IMR-90 (cell line): Measurements from ENCODE around the gene VOPP1. TPM values are rescaled to one million over a fixed set of nuclear protein-coding genes. Genes with fewer than 3 reads are reported as not detected.

Source experiments
- ATAC-seq: fragments of 200-7000 bp; cut with Tn5 transposase; 2 replicates; pipeline ENCODE4 v1.9.1; 2020; ENCODE audit warnings: low read depth, mild to moderate bottlenecking, moderate library complexity
- BruUV-seq: library from RNA; stranded (reverse); fragments of 400-500 nt; replicated peaks from 2 replicates; lab custom pipeline; 2021; lab: Mats Ljungman, UMichigan
- CTCF ChIA-PET: fragments of 300-600 bp; formaldehyde crosslinking; extraction: SDS; loops from one replicate; lab custom pipeline; 2021; ENCODE audit warnings: antibody characterized with exemption; lab: Yijun Ruan, JAX
- POLR2A ChIA-PET: fragments of 300-600 bp; sonication (Branson Sonifier 250); formaldehyde crosslinking; loops from one replicate; lab custom pipeline; 2022; ENCODE audit warnings: antibody characterized with exemption; ENCODE audit not compliant: unreplicated experiment; lab: Charles Lee
- DNase-seq: peaks from one replicate; pipeline ENCODE4 v3.0.0; 2013
- H2AFZ ChIP-seq: replicated peaks from 2 replicates; pipeline ENCODE3; 2013; ENCODE audit warnings: low read length, mild to moderate bottlenecking; ENCODE audit not compliant: poor library complexity
- H2AK5ac ChIP-seq: 2 replicates; pipeline ENCODE4 v1.6.1; 2013; ENCODE audit warnings: low read depth, low read length, inconsistent platforms
- H2AK9ac ChIP-seq: replicated peaks from 2 replicates; pipeline ENCODE3; 2013; ENCODE audit warnings: mild to moderate bottlenecking, low read depth, low read length, moderate library complexity; ENCODE audit not compliant: poor library complexity
- H2BK120ac ChIP-seq: 2 replicates; pipeline ENCODE4 v1.6.1; 2013; ENCODE audit warnings: low read depth, low read length, inconsistent platforms
- H2BK15ac ChIP-seq: 3 replicates; pipeline ENCODE4 v1.6.1; 2013; ENCODE audit warnings: low read depth, low read length, inconsistent platforms
- H2BK20ac ChIP-seq: 2 replicates; pipeline ENCODE4 v1.6.1; 2013; ENCODE audit warnings: low read depth, mild to moderate bottlenecking, inconsistent platforms, low read length, moderate library complexity
- H2BK5ac ChIP-seq: 2 replicates; pipeline ENCODE4 v1.6.1; 2013; ENCODE audit warnings: mild to moderate bottlenecking, low read depth, low read length, inconsistent platforms; ENCODE audit not compliant: poor library complexity, severe bottlenecking
- H3K14ac ChIP-seq: replicated peaks from 2 replicates; pipeline ENCODE4 v1.6.1; 2013; ENCODE audit warnings: low read depth, low read length, inconsistent platforms
- H3K18ac ChIP-seq: 2 replicates; pipeline ENCODE4 v1.6.1; 2013; ENCODE audit warnings: low read depth, low read length, control low read depth
- H3K23ac ChIP-seq: 2 replicates; pipeline ENCODE4 v1.6.1; 2013; ENCODE audit warnings: low read depth, low read length, inconsistent platforms
- H3K27ac ChIP-seq: 2 replicates; pipeline ENCODE4 v1.5.1; 2013; ENCODE audit warnings: mild to moderate bottlenecking, control low read depth, low read length; ENCODE audit not compliant: insufficient read depth
- H3K27me3 ChIP-seq: 2 replicates; pipeline ENCODE4 v1.6.1; 2013; ENCODE audit warnings: low read length; ENCODE audit not compliant: control insufficient read depth, insufficient read depth
- H3K36me3 ChIP-seq: 2 replicates; pipeline ENCODE4 v1.6.1; 2013; ENCODE audit warnings: low read length, mixed read lengths; ENCODE audit not compliant: control insufficient read depth, insufficient read depth
- H3K4ac ChIP-seq: 2 replicates; pipeline ENCODE4 v1.6.1; 2013; ENCODE audit warnings: low read depth, low read length, inconsistent platforms
- H3K4me1 ChIP-seq: 2 replicates; pipeline ENCODE4 v1.6.1; 2013; ENCODE audit warnings: low read length, mixed read lengths; ENCODE audit not compliant: control insufficient read depth, insufficient read depth
- H3K4me2 ChIP-seq: 2 replicates; pipeline ENCODE4 v1.6.1; 2013; ENCODE audit warnings: low read depth, mild to moderate bottlenecking, control low read depth, low read length, moderate library complexity
- H3K4me3 ChIP-seq: 2 replicates; pipeline ENCODE4 v1.5.1; 2013; ENCODE audit warnings: low read depth, mild to moderate bottlenecking, control low read depth, low read length, moderate library complexity; ENCODE audit not compliant: insufficient read depth
- H3K56ac ChIP-seq: 2 replicates; pipeline ENCODE4 v1.6.1; 2013; ENCODE audit warnings: low read length, inconsistent platforms; ENCODE audit not compliant: insufficient read depth; ENCODE audit errors: extremely low read depth
- H3K79me1 ChIP-seq, 2 experiments: 2 replicates each; pipeline ENCODE4 v1.6.1; 2013; ENCODE audit warnings: low read length in 2 of 2, inconsistent platforms in 1 of 2, low read depth in 1 of 2
- H3K9ac ChIP-seq: 2 replicates; pipeline ENCODE4 v1.6.1; 2013; ENCODE audit warnings: low read depth, low read length, control low read depth
- H3K9me1 ChIP-seq: 2 replicates; pipeline ENCODE4 v1.6.1; 2013; ENCODE audit warnings: low read length, inconsistent platforms; ENCODE audit not compliant: insufficient read depth
- H3K9me3 ChIP-seq: 2 replicates; pipeline ENCODE4 v1.6.1; 2013; ENCODE audit warnings: low read length; ENCODE audit not compliant: control insufficient read depth, insufficient read depth
- H4K20me1 ChIP-seq: 2 replicates; pipeline ENCODE4 v1.6.1; 2013; ENCODE audit warnings: low read length, inconsistent platforms; ENCODE audit not compliant: insufficient read depth
- H4K5ac ChIP-seq: 2 replicates; pipeline ENCODE4 v1.6.1; 2013; ENCODE audit warnings: mild to moderate bottlenecking, low read depth, low read length, control low read depth
- H4K8ac ChIP-seq, 2 experiments: 2 replicates each; pipeline ENCODE4 v1.6.1; 2013; ENCODE audit warnings: low read depth in 2 of 2, low read length in 2 of 2, control low read depth in 1 of 2, inconsistent platforms in 1 of 2
- H4K91ac ChIP-seq: 2 replicates; pipeline ENCODE4 v1.6.1; 2013; ENCODE audit warnings: low read depth, low read length, inconsistent platforms; ENCODE audit not compliant: insufficient read depth
- CHD1 ChIP-seq: IDR thresholded peaks from 2 replicates; pipeline ENCODE4 v1.6.1; 2012; ENCODE audit warnings: low read depth, low read length, improper control_type of control experiment
- ELK1 ChIP-seq: fragments of 150-350 bp; IDR thresholded peaks from 2 replicates; pipeline ENCODE4 v1.6.1; 2016; ENCODE audit warnings: low read depth, mild to moderate bottlenecking, low read length, moderate library complexity, borderline replicate concordance
- MAZ ChIP-seq: IDR thresholded peaks from 2 replicates; pipeline ENCODE4 v1.6.1; 2012; ENCODE audit warnings: low read depth, mild to moderate bottlenecking, low read length, improper control_type of control experiment, moderate library complexity, borderline replicate concordance
- RAD21 ChIP-seq: IDR thresholded peaks from 2 replicates; pipeline ENCODE4 v1.6.1; 2012; ENCODE audit warnings: low read length, improper control_type of control experiment
- RFX5 ChIP-seq: IDR thresholded peaks from 2 replicates; pipeline ENCODE4 v1.8.0; 2012; ENCODE audit warnings: low read depth, mild to moderate bottlenecking, low read length, moderate library complexity
- SMC3 ChIP-seq: fragments of 150-350 bp; IDR thresholded peaks from 2 replicates; pipeline ENCODE4 v1.6.1; 2016; ENCODE audit warnings: low read depth, mild to moderate bottlenecking, antibody characterized with exemption, low read length, moderate library complexity
- WGBS, 2 experiments: methylation state at CpG; one replicate each; pipeline versions ENCODE4 v1.1.5 to v1.1.7; 2013; ENCODE audit warnings: missing lambda C conversion rate in 2 of 2; ENCODE audit not compliant: insufficient read length in 1 of 2; ENCODE audit errors: extremely low coverage in 2 of 2; 5-methylcytosine and 5-hydroxymethylcytosine counted together
- dilution Hi-C: fragments of 300-500 bp; cut with HindIII; formaldehyde crosslinking; loops from one replicate; pipeline ENCODE4 v1.14.3; 2018; ENCODE audit warnings: low sequenced_read_pairs; ENCODE audit not compliant: unreplicated experiment
- in situ Hi-C: fragments of 300-500 bp; cut with MboI; formaldehyde crosslinking; loops from 3 replicates; pipeline ENCODE4 v1.14.3; 2019; ENCODE audit warnings: low sequenced_read_pairs, inconsistent platforms, mixed read lengths
- intact Hi-C: fragments of 100-400 bp; cut with micrococcal nuclease; formaldehyde crosslinking; loops from 2 replicates; pipeline ENCODE4 v1.10.0; 2022
- polyA plus RNA-seq, 3 experiments: library from polyadenylated mRNA; depleted of rRNA; stranded (reverse); fragments of >200 nt; gene quantifications; 2 replicates each; pipeline ENCODE4 v1.2.3, GENCODE V29; 2012; ENCODE audit warnings: low replicate concordance in 1 of 3
- total RNA-seq: library from RNA; depleted of rRNA; stranded (reverse); fragments of >200 nt; gene quantifications from 2 replicates; pipeline ENCODE4 v1.2.3, GENCODE V29; 2012

Gene VOPP1
- total and polyA plus RNA-seq, 2 of the 4 experiments (the other 2 are of a cell fraction) = 60.2 to 94.5 TPM

GRCh38 chr7:55481155-55481554 is 91.1 kb downstream of the VOPP1 start:
- peak overlapping the region; percentile 29; the same call in 1 of the 2 replicates for H3K4ac ChIP-seq
- ChIA-PET POLR2A (no interaction called here), CTCF (no interaction called here)
- H3K79me1 ChIP-seq = peaks cover 10 to 59% of the 10 kb centered on the region in 2 experiments
- H3K18ac ChIP-seq = no peak overlapping the region
- no peaks in the 10 kb centered on the region for H3K9me3 ChIP-seq
- no peak overlapping the region for H2BK15ac ChIP-seq
- no peak overlapping the region for H2AFZ ChIP-seq
- H3K14ac ChIP-seq = no peak overlapping the region
- in situ Hi-C loops = no loop called here
- H3K9ac ChIP-seq = no peak overlapping the region
- no peak for ATAC-seq
- peaks cover 27% of the 10 kb centered on the region for H3K4me1 ChIP-seq
- H3K27me3 ChIP-seq = no peaks in the 10 kb centered on the region
- no peak overlapping the region for H3K23ac ChIP-seq
- no TSS peak for BruUV-seq
- intact Hi-C loops = no loop called here
- H2BK5ac ChIP-seq = no peak overlapping the region
- dilution Hi-C loops = no loop called here
- no peak overlapping the region for H3K56ac ChIP-seq
- H3K4me2 ChIP-seq = no peak overlapping the region
- H4K20me1 ChIP-seq = peaks cover 12% of the 10 kb centered on the region
- H3K36me3 ChIP-seq = peaks cover 15% of the 10 kb centered on the region
- no peak overlapping the region for H2BK120ac ChIP-seq
- peak overlapping the region; percentile 72; the same call in 1 of the 2 replicates for H2AK5ac ChIP-seq
- 0 out of 4 replicates have a peak overlapping the region, but pooled peaks of 1 of the 2 experiments have one; percentile 30 for H4K8ac ChIP-seq
- TF ChIP-seq MAZ (no peak), ELK1 (no peak), RAD21 (no peak), SMC3 (no peak), RFX5 (no peak), CHD1 (no peak)
- DNase-seq = no peak
- H3K27ac ChIP-seq = no peak overlapping the region
- H2AK9ac ChIP-seq = peak overlapping the region; percentile 67
- no CpG with 5 or more reads among the region's 2 CpGs for WGBS, 2 experiments
- peaks cover 23% of the 10 kb centered on the region for H3K9me1 ChIP-seq
- H4K5ac ChIP-seq = no peak overlapping the region
- no peak overlapping the region for H3K4me3 ChIP-seq
- no peak overlapping the region for H4K91ac ChIP-seq
- no peak overlapping the region for H2BK20ac ChIP-seq
